Motor neuron (in vitro differentiated cells): ENCODE data around the gene SPEF1. TPM values are rescaled to one million over a fixed set of nuclear protein-coding genes. Genes with fewer than 3 reads are reported as not detected.

Experiments used
- ATAC-seq, 8 experiments: fragments of 200-7000 bp; cut with Tn5 transposase; replicated peaks in 6 of 8; 2 replicates each; pipeline ENCODE4 v1.8.0; 2021; ENCODE audit warnings: mild to moderate bottlenecking in 8 of 8, moderate library complexity in 8 of 8
- H3K27ac ChIP-seq, 2 donors: fragments of 250-450 bp; sonication (Bioruptor Pico); 2 replicates each; pipeline ENCODE4 v1.9.0; 2021; ENCODE audit warnings: antibody characterized with exemption in 2 of 2, mild to moderate bottlenecking in 2 of 2, moderate library complexity in 1 of 2
- H3K4me1 ChIP-seq, 2 donors: fragments of 250-450 bp; sonication (Bioruptor Pico); replicated peaks in 1 of 2; 2 replicates each; pipeline ENCODE4 v1.6.1; 2021; ENCODE audit warnings: antibody characterized with exemption in 2 of 2, mild to moderate bottlenecking in 2 of 2, moderate library complexity in 1 of 2
- H3K4me3 ChIP-seq, 5 donors: fragments of 250-450 bp; sonication (Bioruptor Pico); 2 replicates each; pipeline ENCODE4 v1.9.0; 2021; ENCODE audit warnings: antibody characterized with exemption in 5 of 5, mild to moderate bottlenecking in 5 of 5, moderate library complexity in 4 of 5
- WGBS, 10 experiments: fragments of 450-650 bp; shearing (Covaris generic); methylation state at CpG; one replicate each; pipeline ENCODE4 v1.0.0; 2022; 5-methylcytosine and 5-hydroxymethylcytosine counted together
- in situ Hi-C, 9 experiments: fragments of 400-800 bp; cut with MboI; loops; one replicate each; pipeline ENCODE4 v1.15.0; 2021; ENCODE audit warnings: low sequenced_read_pairs in 9 of 9, low pct_unique_long_range_greater_than_20kb in 2 of 9; ENCODE audit not compliant: unreplicated experiment in 9 of 9
- total RNA-seq, 8 experiments: library from RNA; unstranded; fragments of 300-600 nt; gene quantifications; 2 replicates each; pipeline versions ENCODE4 v1.2.3 to v1.2.4, GENCODE V29; 2022

Gene SPEF1
- total RNA-seq, 8 experiments from 2014 or later, result 0.15 to 25.5 (median 0.71) TPM; not detected in 1

- peak; percentile 84 to 92 (median 88) for ATAC-seq
- 0 to 3% methylated on average over 3 to 7 of the region's 80 CpGs; no CpG with 5 or more reads in 8 of the 10 experiments for WGBS, 10 experiments
- Histone ChIP-seq H3K27ac (peak within 1 kb of the TSS; percentile 98 to 100), H3K4me3 (peak within 1 kb of the TSS; percentile 70 to 76 (median 71)), H3K4me1 (peaks cover 25 to 35% of the 10 kb centered on the region in 2 donors)
- in situ Hi-C loops, result no loop called here
Measured at GRCh38 chr20:3767427-3768341, 13.6 kb downstream of the SPEF1 start, which contains the start of gene ADISSP. TSS of gene ADISSP (minus strand) at chr20:3767753. CDS start at chr20:3760100, 7,653 bp downstream.

GRCh38 chr20:3767110-3767426, 14.2 kb downstream of the SPEF1 start:
- in situ Hi-C loops, result no loop called here
- peaks cover 25 to 35% of the 10 kb centered on the region in 2 donors for H3K4me1 ChIP-seq
- WGBS, 10 experiments, result no CpG with 5 or more reads among the region's 21 CpGs

GRCh38 chr20:3766422-3767109, 14.7 kb downstream of the SPEF1 start:
- peaks cover 25 to 37% of the 10 kb centered on the region in 2 donors for H3K4me1 ChIP-seq
- in situ Hi-C loops, result no loop called here
- no peak for ATAC-seq
- H3K27ac ChIP-seq, result no peak overlapping the region
- 0 to 30% (median 20%) methylated on average over 2 of the region's 9 CpGs; no CpG with 5 or more reads in 7 of the 10 experiments for WGBS, 10 experiments
- peak overlapping the region; percentile 50 to 76 (median 71) for H3K4me3 ChIP-seq

More at GRCh38 chr20:3767110-3767426, 14.2 kb downstream of the SPEF1 start:
- Histone ChIP-seq H3K27ac (no peak overlapping the region), H3K4me3 (peak overlapping the region; percentile 50 to 76 (median 71))
- no peak for ATAC-seq

GRCh38 chr20:3765171-3765882, 15.9 kb downstream of the SPEF1 start:
- WGBS, 10 experiments, result 0 to 100% (median 63%) methylated on average over 1 to 2 of the region's 3 CpGs; no CpG with 5 or more reads in 4 of the 10 experiments
- Histone ChIP-seq H3K4me3 (no peak overlapping the region), H3K27ac (no peak overlapping the region), H3K4me1 (peaks cover 34 to 47% of the 10 kb centered on the region in 2 donors)
- no peak for ATAC-seq
- in situ Hi-C loops, result no loop called here

- Histone ChIP-seq H3K27ac (no peak overlapping the region), H3K4me1 (peaks cover 37 to 54% of the 10 kb centered on the region in 2 donors), H3K4me3 (no peak overlapping the region)
- no peak for ATAC-seq
- in situ Hi-C loops, result no loop called here
- 100% methylated on average over 1 of the region's 3 CpGs; no CpG with 5 or more reads in 8 of the 10 experiments for WGBS, 10 experiments
Measured at GRCh38 chr20:3764659-3765058, 16.6 kb downstream of the SPEF1 start.

GRCh38 chr20:3763671-3764601, 17.3 kb downstream of the SPEF1 start:
- H3K4me1 ChIP-seq, result peaks cover 37 to 59% of the 10 kb centered on the region in 2 donors
- 93 to 100% methylated on average over 1 to 3 of the region's 8 CpGs; no CpG with 5 or more reads in 8 of the 10 experiments for WGBS, 10 experiments
- no peak for ATAC-seq

GRCh38 chr20:3760655-3761348, 20.4 kb downstream of the SPEF1 start:
- WGBS, 10 experiments, result 0 to 90% (median 20%) methylated on average over 1 to 5 of the region's 10 CpGs; no CpG with 5 or more reads in 1 of the 10 experiments
- in situ Hi-C loops, result no loop called here
- ATAC-seq, result peak in 5 of 8 experiments; percentile 72 to 77 (median 76)
- Histone ChIP-seq H3K4me1 (peaks cover 24 to 45% of the 10 kb centered on the region in 2 donors), H3K4me3 (no peak overlapping the region), H3K27ac (peak overlapping the region in 1 of 2 donors; percentile 44)

More at GRCh38 chr20:3763671-3764601, 17.3 kb downstream of the SPEF1 start:
- in situ Hi-C loops, result no loop called here
- no peak overlapping the region for H3K4me3 ChIP-seq
- H3K27ac ChIP-seq, result no peak overlapping the region

GRCh38 chr20:3759884-3760283, 21.4 kb downstream of the SPEF1 start:
- Histone ChIP-seq H3K4me3 (no peak overlapping the region), H3K27ac (no peak overlapping the region), H3K4me1 (peaks cover 18 to 37% of the 10 kb centered on the region in 2 donors)
- peak in 2 of 8 experiments; percentile 10 to 15 for ATAC-seq
- in situ Hi-C loops, result no loop called here
- 100% methylated on average over 3 of the region's 11 CpGs; no CpG with 5 or more reads in 9 of the 10 experiments for WGBS, 10 experiments

- in situ Hi-C loops, result no loop called here
- WGBS, 10 experiments, result 20 to 100% (median 76%) methylated on average over 1 to 3 of the region's 11 CpGs; no CpG with 5 or more reads in 5 of the 10 experiments
- no peak for ATAC-seq
- Histone ChIP-seq H3K4me1 (peaks cover 18 to 32% of the 10 kb centered on the region in 2 donors), H3K27ac (no peak overlapping the region), H3K4me3 (no peak overlapping the region)
Measured at GRCh38 chr20:3759316-3759823, 21.9 kb downstream of the SPEF1 start.

- Histone ChIP-seq H3K4me3 (no peak overlapping the region), H3K4me1 (peaks cover 15 to 27% of the 10 kb centered on the region in 2 donors), H3K27ac (no peak overlapping the region)
- WGBS, 10 experiments, result 97% methylated on average over 5 of the region's 11 CpGs; no CpG with 5 or more reads in 9 of the 10 experiments
- ATAC-seq, result no peak
- in situ Hi-C loops, result no loop called here
Measured at GRCh38 chr20:3758566-3758965, 22.7 kb downstream of the SPEF1 start.

GRCh38 chr20:3757268-3757667, 24.0 kb downstream of the SPEF1 start:
- no peak overlapping the region for H3K4me3 ChIP-seq
- whole genome bisulfite sequencing, 10 experiments, result 50 to 100% (median 75%) methylated on average over 1 to 2 of the region's 2 CpGs; no CpG with 5 or more reads in 5 of the 10 experiments
- H3K4me1 ChIP-seq, result peaks cover 15 to 27% of the 10 kb centered on the region in 2 donors
- ATAC-seq, result no peak
- in situ Hi-C loops, result no loop called here
- no peak overlapping the region for H3K27ac ChIP-seq
